Brain microvascular endothelial cell (primary cell): ENCODE data around the gene COMMD3.

Experiments used
- DNase-seq: peaks from one replicate; pipeline ENCODE4 v3.0.0-alpha.2; 2020
- H3K27ac ChIP-seq: fragments of 250-450 bp; sonication (Bioruptor Pico); 2 replicates; pipeline ENCODE4 v1.5.1; 2020; ENCODE audit warnings: mild to moderate bottlenecking, moderate library complexity
- H3K27me3 ChIP-seq: fragments of 250-450 bp; sonication (Bioruptor Pico); replicated peaks from 2 replicates; pipeline ENCODE4 v1.5.1; 2020; ENCODE audit warnings: mild to moderate bottlenecking
- H3K36me3 ChIP-seq: fragments of 250-450 bp; sonication (Bioruptor Pico); replicated peaks from 2 replicates; pipeline ENCODE4 v1.5.1; 2020; ENCODE audit warnings: mild to moderate bottlenecking
- H3K4me3 ChIP-seq: 2 replicates; pipeline ENCODE4 v1.5.1; 2011; ENCODE audit warnings: low read depth, mild to moderate bottlenecking, control low read depth, low read length, moderate library complexity
- in situ Hi-C: cut with HindIII; loops from 2 replicates; pipeline ENCODE4 v1.10.0; 2017; ENCODE audit warnings: low sequenced_read_pairs, low pct_ligation_motif_present
- TF ChIP-seq, protein P1 (sequence below): IDR thresholded peaks from 2 replicates; pipeline ENCODE4 v1.5.1; 2011; ENCODE audit warnings: low read depth, mild to moderate bottlenecking, moderate library complexity, low read length, control low read depth, inconsistent platforms; ENCODE audit errors: missing control alignments

The COMMD3 gene

DNA sequence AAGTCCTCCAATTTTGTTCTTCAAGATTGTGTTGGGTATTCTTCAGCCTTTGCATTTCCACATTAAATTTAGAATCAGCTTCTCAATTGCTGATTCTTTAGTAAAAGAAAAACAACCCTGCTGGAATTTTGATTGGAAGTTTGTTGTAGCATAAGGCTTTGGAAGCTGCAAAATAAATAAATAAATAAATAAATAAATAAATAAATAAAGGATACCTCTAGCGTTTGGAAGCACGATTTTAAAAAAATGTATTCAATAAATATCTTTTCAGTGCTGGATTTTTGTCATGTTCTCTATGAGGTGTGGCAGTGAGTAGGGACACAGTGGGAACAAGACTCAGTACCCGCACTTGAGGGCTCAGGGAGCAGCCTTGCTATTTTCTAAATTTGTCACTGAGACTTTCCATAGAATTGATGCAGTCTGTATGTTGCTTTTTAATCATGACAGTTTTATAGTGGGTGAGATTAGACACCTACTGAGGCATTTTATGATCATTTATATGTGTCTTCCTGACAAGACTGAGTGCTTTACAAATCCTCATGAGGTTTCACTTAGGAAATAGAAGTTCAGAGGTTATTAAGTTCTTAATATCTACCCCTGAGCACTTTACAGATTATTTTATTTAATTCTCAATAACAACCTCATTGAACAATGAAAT is 22.3 kb upstream of the COMMD3 start:
- in situ Hi-C loops: no loop called here
- no peaks in the 10 kb centered on the region for H3K27me3 ChIP-seq
- TF ChIP-seq, protein P1, sequence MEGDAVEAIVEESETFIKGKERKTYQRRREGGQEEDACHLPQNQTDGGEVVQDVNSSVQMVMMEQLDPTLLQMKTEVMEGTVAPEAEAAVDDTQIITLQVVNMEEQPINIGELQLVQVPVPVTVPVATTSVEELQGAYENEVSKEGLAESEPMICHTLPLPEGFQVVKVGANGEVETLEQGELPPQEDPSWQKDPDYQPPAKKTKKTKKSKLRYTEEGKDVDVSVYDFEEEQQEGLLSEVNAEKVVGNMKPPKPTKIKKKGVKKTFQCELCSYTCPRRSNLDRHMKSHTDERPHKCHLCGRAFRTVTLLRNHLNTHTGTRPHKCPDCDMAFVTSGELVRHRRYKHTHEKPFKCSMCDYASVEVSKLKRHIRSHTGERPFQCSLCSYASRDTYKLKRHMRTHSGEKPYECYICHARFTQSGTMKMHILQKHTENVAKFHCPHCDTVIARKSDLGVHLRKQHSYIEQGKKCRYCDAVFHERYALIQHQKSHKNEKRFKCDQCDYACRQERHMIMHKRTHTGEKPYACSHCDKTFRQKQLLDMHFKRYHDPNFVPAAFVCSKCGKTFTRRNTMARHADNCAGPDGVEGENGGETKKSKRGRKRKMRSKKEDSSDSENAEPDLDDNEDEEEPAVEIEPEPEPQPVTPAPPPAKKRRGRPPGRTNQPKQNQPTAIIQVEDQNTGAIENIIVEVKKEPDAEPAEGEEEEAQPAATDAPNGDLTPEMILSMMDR: no peak
- H3K27ac ChIP-seq: no peak overlapping the region
- H3K36me3 ChIP-seq: no peaks in the 10 kb centered on the region
- H3K4me3 ChIP-seq: no peak overlapping the region
- no peak for DNase-seq

DNA sequence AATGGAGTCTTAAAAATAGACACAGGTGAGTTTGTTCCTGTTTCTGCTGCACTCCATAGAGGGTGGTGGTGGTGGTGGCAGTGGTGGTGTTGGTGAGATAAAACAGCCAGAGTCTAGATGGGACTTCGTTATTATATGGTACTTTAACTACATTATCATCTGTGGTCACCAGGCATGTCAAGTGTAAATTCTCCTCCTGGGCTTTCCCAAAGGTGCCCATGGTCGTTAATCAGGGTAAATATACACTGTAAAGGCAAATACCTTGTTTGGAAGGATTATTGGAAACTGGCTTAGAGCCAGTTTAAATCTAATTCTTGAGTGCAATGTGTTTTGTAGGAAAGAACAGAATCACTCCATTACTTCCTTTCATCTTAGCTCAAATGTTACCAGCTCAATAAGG is 21.5 kb upstream of the COMMD3 start:
- Histone ChIP-seq H3K27ac (no peak overlapping the region), H3K36me3 (no peaks in the 10 kb centered on the region), H3K27me3 (no peaks in the 10 kb centered on the region), H3K4me3 (no peak overlapping the region)
- DNase-seq: no peak
- in situ Hi-C loops: no loop called here
- TF ChIP-seq, protein P1: no peak

DNA sequence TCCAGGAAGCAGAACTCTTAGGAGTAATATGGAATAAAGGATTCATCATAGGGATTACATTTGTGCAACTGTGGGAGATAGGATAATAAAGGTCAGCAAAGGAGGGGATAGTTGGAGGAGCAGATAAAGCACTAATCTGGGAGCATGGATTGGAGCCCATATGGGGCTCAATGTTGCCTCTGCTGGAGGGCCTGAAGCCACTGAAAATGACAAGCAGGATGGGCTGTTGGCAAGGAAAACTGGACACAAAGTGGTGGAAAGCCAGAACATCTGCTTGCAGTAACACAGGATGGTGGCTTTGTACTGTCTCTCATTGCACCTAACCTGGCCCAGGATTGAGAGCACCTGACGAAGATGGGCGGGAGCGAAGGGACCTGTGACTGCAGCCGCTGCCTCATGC is 15.0 kb upstream of the COMMD3 start:
- Histone ChIP-seq H3K27ac (no peak overlapping the region), H3K4me3 (no peak overlapping the region), H3K36me3 (no peaks in the 10 kb centered on the region), H3K27me3 (no peaks in the 10 kb centered on the region)
- TF ChIP-seq, protein P1: peak; percentile 30
- in situ Hi-C loops: no loop called here
- DNase-seq: no peak

DNA sequence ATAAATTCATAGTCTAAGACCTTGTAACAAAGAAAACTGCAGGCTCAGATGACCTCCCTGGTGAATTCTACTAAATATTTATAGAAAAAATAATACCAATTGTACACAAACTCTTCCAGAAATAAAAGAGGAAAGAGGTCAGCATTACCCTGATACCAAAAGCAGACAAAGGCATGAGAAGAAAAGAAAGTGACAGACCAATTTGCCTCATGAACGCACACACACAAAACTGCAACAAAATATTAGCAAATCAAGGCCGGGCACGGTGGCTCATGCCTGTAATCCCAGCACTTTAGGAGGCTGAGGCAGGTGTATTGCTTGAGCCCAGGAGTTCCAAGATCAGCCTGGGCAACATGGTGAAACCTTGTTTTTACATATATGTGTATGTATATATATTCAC is 12.7 kb upstream of the COMMD3 start:
- Histone ChIP-seq H3K27ac (no peak overlapping the region), H3K36me3 (no peaks in the 10 kb centered on the region), H3K27me3 (no peaks in the 10 kb centered on the region), H3K4me3 (no peak overlapping the region)
- DNase-seq: no peak
- in situ Hi-C loops: no loop called here
- TF ChIP-seq, protein P1: no peak

DNA sequence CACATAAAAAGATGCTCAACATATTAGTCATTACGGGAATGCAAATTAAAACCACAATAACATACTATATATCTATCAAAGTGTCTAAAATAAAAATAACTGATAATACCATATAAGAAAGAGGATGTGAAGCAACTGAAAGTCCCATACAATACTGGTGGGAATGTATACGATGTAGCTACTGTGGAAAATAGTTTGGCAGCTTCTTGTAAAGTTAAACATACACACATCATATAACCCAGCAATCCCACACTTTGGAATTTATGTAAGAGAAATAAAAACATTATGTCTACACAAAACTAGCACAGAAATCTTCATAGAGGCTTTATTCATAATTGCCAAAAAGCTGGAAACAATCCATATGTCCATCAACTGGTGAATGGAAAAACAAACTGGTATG is 10.5 kb upstream of the COMMD3 start:
- Histone ChIP-seq H3K4me3 (no peak overlapping the region), H3K27me3 (no peaks in the 10 kb centered on the region), H3K27ac (no peak overlapping the region), H3K36me3 (no peaks in the 10 kb centered on the region)
- in situ Hi-C loops: no loop called here
- TF ChIP-seq, protein P1: no peak
- no peak for DNase-seq

DNA sequence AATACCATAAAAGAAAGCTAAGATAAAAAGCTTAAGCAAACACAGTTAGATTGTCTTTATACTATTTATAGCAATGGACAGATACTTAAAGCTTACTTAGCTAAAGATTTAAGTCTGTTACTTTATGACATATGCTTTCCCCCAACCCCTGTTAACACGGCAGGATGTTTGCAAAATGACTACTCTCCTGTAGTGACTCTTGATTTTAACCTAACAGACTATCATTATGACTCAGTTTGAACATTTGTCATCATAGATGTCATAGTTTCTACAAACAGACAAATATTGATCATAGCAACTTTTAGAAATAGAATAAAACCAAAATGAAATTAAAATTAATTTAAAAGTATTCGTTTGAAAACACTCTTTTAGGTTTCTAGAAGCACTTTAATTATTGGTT is 7.8 kb upstream of the COMMD3 start:
- in situ Hi-C loops: no loop called here
- DNase-seq: peak; percentile 65

More for the DNA sequence above, 7.8 kb upstream of the COMMD3 start:
- Histone ChIP-seq H3K4me3 (no peak overlapping the region), H3K27ac (no peak overlapping the region), H3K36me3 (no peaks in the 10 kb centered on the region), H3K27me3 (no peaks in the 10 kb centered on the region)
- TF ChIP-seq, protein P1: no peak
